Hepatocyte (in vitro differentiated cells): ENCODE results near the gene UFSP2.

Source experiments
- EZH2 ChIP-seq: fragments of 200-600 bp; sonication (generic); IDR thresholded peaks from 2 replicates; pipeline ENCODE4 v1.6.1; 2016; ENCODE audit warnings: antibody characterized with exemption, mild to moderate bottlenecking, borderline replicate concordance
- EZH2phosphoT487 ChIP-seq: fragments of 200-600 bp; sonication (generic); IDR thresholded peaks from one replicate; pipeline ENCODE4 v1.6.1; 2018; ENCODE audit warnings: antibody characterized with exemption, mild to moderate bottlenecking, low read depth, moderate library complexity; ENCODE audit not compliant: unreplicated experiment, severe bottlenecking
- TF ChIP-seq, protein P1 (sequence below): fragments of 200-600 bp; sonication (generic); IDR thresholded peaks from 2 replicates; pipeline ENCODE4 v1.5.1; 2016; ENCODE audit warnings: antibody characterized with exemption, mild to moderate bottlenecking; ENCODE audit not compliant: poor library complexity

DNA sequence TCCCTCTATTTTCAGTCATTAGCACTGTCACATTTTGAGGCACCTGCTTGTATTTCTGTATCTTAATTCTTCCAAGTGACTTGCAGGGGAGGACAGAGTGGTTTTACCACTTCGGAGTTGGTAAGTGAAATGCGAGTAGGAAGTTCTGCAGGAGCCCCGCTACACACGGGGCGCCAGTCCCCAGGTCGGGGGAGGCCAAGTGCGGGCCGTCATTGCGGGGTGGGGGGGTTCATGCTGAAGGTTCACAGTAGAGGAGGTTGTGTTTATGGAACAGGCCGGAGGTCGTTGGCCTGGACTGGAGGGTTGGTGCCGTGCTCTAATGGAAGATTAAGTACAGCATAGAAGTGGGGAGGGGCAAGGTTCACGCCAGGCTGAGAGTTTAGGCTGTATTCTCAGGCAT lies 74.1 kb downstream of the UFSP2 start:
- TF ChIP-seq, protein P1, sequence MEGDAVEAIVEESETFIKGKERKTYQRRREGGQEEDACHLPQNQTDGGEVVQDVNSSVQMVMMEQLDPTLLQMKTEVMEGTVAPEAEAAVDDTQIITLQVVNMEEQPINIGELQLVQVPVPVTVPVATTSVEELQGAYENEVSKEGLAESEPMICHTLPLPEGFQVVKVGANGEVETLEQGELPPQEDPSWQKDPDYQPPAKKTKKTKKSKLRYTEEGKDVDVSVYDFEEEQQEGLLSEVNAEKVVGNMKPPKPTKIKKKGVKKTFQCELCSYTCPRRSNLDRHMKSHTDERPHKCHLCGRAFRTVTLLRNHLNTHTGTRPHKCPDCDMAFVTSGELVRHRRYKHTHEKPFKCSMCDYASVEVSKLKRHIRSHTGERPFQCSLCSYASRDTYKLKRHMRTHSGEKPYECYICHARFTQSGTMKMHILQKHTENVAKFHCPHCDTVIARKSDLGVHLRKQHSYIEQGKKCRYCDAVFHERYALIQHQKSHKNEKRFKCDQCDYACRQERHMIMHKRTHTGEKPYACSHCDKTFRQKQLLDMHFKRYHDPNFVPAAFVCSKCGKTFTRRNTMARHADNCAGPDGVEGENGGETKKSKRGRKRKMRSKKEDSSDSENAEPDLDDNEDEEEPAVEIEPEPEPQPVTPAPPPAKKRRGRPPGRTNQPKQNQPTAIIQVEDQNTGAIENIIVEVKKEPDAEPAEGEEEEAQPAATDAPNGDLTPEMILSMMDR, result no peak
- TF ChIP-seq EZH2, result no peak
- no peak for TF ChIP-seq EZH2phosphoT487
